Skeletal muscle satellite cell (primary cell): ENCODE measurements around the gene INF2.

ENCODE experiments used
- H3K27me3 ChIP-seq: 2 replicates; pipeline ENCODE4 v1.7.0; 2013; ENCODE audit warnings: low read length; ENCODE audit not compliant: control insufficient read depth, insufficient read depth
- H3K36me3 ChIP-seq: 2 replicates; pipeline ENCODE4 v1.7.0; 2013; ENCODE audit warnings: mild to moderate bottlenecking, control low read depth, low read length; ENCODE audit not compliant: insufficient read depth
- H3K4me1 ChIP-seq: 2 replicates; pipeline ENCODE4 v1.7.0; 2013; ENCODE audit warnings: low read length; ENCODE audit not compliant: control insufficient read depth, insufficient read depth
- H3K4me2 ChIP-seq: 2 replicates; pipeline ENCODE4 v1.7.0; 2013; ENCODE audit warnings: mild to moderate bottlenecking, low read length
- H3K4me3 ChIP-seq: 2 replicates; pipeline ENCODE4 v1.7.0; 2013; ENCODE audit warnings: low read length
- H3K9ac ChIP-seq: 2 replicates; pipeline ENCODE4 v1.7.0; 2013; ENCODE audit warnings: mild to moderate bottlenecking, low read depth, low read length, moderate library complexity
- H3K9me3 ChIP-seq: replicated peaks from 2 replicates; pipeline ENCODE4 v1.7.0; 2013; ENCODE audit warnings: mild to moderate bottlenecking, control low read depth, low read length

INF2 gene

DNA sequence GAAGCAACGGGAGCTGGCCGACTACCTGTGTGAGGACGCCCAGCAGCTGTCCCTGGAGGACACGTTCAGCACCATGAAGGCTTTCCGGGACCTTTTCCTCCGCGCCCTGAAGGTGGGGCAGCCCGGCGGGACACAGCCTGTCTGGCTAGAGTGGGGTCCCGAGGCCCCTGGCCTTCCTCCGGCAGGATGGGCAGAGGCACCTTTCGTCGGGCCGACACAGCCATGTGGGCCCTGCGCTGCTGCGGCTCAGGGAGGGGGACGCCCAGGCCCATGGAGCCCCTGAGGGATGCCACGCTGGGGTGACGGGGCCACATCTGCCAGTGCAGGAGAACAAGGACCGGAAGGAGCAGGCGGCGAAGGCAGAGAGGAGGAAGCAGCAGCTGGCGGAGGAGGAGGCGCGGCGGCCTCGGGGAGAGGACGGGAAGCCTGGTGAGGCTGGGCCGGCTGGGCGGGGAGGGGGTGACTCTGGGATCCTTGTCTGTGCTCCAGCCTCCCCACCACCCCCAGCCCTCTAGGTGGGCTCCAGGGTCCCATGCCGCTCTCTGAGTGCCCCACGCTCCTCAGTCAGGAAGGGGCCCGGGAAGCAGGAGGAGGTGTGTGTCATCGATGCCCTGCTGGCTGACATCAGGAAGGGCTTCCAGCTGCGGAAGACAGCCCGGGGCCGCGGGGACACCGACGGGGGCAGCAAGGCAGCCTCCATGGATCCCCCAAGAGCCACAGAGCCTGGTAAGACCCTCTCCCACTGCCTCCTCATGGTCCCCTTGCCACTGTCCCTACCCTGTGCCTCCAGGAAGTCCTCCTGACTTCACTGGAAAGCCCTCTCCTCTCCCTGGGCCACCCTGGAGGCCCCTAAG is 23.7 kb downstream of the INF2 start:
- H3K9me3 ChIP-seq = no peaks in the 10 kb centered on the region
- H3K4me3 ChIP-seq = no peak overlapping the region
- H3K27me3 ChIP-seq = no peaks in the 10 kb centered on the region
- no peak overlapping the region for H3K9ac ChIP-seq
- peaks cover 7% of the 10 kb centered on the region for H3K4me1 ChIP-seq
- H3K4me2 ChIP-seq = no peak overlapping the region
- peaks cover 82% of the 10 kb centered on the region for H3K36me3 ChIP-seq

DNA sequence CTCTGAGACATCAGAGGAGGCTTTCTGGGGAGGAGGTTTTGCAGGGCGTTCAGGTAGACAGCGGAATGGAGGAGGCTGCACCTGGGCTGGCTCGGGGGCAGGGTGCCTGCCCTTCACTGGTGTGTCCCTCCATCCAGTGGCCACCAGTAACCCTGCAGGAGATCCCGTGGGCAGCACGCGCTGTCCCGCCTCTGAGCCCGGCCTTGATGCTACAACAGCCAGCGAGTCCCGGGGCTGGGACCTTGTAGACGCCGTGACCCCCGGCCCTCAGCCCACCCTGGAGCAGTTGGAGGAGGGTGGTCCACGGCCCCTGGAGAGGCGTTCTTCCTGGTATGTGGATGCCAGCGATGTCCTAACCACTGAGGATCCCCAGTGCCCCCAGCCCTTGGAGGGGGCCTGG is 24.6 kb downstream of the INF2 start:
- Histone ChIP-seq H3K4me3 (no peak overlapping the region), H3K36me3 (peaks cover 80% of the 10 kb centered on the region), H3K9me3 (no peaks in the 10 kb centered on the region), H3K9ac (no peak overlapping the region), H3K4me1 (peaks cover 3% of the 10 kb centered on the region), H3K4me2 (no peak overlapping the region), H3K27me3 (no peaks in the 10 kb centered on the region)

DNA sequence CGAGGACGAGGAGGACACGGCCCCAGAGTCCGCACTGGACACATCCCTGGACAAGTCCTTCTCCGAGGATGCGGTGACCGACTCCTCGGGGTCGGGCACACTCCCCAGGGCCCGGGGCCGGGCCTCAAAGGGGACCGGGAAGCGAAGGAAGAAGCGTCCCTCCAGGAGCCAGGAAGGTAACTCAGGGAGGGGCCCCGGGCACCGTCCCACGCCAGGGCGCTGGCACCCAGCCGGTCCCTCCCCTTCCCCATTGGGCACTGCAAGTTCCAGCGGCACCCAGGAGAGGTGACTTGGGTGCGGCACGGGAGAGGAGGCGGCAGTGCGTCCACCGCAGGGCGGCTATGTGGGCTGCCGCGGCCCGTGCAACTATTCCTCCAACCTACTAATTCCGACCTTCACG is 25.3 kb downstream of the INF2 start:
- no peak overlapping the region for H3K4me2 ChIP-seq
- no peaks in the 10 kb centered on the region for H3K9me3 ChIP-seq
- no peak overlapping the region for H3K9ac ChIP-seq
- no peaks in the 10 kb centered on the region for H3K27me3 ChIP-seq
- no peak overlapping the region for H3K4me3 ChIP-seq
- H3K4me1 ChIP-seq = no peaks in the 10 kb centered on the region
- peaks cover 78% of the 10 kb centered on the region for H3K36me3 ChIP-seq

DNA sequence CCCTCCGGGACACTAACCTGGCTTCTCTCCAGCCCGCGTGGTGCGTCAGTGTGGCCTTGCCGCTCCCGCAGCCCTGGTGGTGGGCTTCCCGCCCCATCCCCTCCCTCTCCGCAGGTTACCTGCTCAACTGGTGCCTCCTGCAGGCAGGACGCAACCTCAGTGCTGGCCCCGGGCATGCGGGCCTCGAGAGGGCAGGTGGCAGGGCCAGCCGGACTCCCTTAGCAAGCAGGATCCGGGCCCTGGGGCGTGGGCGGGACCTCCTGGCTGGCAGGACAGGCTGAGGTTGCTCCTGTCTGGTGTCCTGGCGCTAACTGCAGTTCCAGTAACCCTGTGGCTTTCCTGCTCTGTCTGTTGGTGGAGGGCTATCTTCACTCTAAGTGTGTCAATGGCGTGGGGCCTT is 26.0 kb downstream of the INF2 start:
- no peaks in the 10 kb centered on the region for H3K4me1 ChIP-seq
- H3K36me3 ChIP-seq = peaks cover 78% of the 10 kb centered on the region
- H3K27me3 ChIP-seq = no peaks in the 10 kb centered on the region
- no peak overlapping the region for H3K4me2 ChIP-seq
- no peak overlapping the region for H3K9ac ChIP-seq
- no peak overlapping the region for H3K4me3 ChIP-seq
- no peaks in the 10 kb centered on the region for H3K9me3 ChIP-seq

DNA sequence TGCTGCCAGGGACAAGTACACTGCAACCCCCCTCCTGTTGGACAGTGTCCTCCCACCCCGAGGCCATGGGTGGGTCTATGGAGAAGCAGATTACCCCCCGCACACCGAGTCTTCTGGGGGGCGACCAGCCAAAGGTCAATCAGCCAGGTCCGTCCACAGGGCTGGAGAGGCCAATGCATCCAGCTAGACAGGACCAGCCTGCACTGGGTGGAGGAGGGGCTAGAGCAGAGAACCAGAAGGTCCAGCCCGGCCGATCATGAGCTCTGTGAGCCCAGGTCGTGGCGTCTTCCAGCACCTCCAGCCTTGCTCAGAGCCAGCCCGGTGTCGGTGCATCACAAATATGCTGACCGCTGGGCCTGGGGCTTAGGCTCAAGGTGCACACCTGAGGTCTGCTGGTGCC is 26.5 kb downstream of the INF2 start:
- Histone ChIP-seq H3K9me3 (no peaks in the 10 kb centered on the region), H3K27me3 (no peaks in the 10 kb centered on the region), H3K4me2 (no peak overlapping the region), H3K4me1 (no peaks in the 10 kb centered on the region), H3K9ac (no peak overlapping the region), H3K4me3 (no peak overlapping the region), H3K36me3 (peaks cover 73% of the 10 kb centered on the region)

DNA sequence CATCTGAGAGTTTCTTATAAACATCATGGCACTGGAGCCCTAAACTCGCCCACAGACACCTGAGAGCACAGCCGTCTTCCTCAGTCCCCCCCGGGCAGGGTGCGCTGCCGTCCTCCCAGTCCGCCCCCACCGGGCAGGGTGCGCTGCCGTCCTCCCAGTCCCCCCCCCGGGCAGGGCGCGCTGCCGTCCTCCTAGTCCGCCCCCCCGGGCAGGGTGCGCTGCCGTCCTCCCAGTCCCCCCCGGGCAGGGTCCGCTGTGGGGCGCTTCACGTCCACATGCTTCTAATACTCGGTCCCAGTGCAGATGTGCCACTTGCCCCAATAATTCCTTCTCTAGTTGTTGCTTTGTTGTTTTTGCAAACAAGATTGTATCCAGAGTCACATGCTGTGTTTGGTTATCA is 27.7 kb downstream of the INF2 start:
- H3K9ac ChIP-seq = no peak overlapping the region
- peaks cover 8% of the 10 kb centered on the region for H3K4me1 ChIP-seq
- H3K9me3 ChIP-seq = no peaks in the 10 kb centered on the region
- peaks cover 69% of the 10 kb centered on the region for H3K36me3 ChIP-seq
- H3K4me2 ChIP-seq = no peak overlapping the region
- no peaks in the 10 kb centered on the region for H3K27me3 ChIP-seq
- H3K4me3 ChIP-seq = no peak overlapping the region

DNA sequence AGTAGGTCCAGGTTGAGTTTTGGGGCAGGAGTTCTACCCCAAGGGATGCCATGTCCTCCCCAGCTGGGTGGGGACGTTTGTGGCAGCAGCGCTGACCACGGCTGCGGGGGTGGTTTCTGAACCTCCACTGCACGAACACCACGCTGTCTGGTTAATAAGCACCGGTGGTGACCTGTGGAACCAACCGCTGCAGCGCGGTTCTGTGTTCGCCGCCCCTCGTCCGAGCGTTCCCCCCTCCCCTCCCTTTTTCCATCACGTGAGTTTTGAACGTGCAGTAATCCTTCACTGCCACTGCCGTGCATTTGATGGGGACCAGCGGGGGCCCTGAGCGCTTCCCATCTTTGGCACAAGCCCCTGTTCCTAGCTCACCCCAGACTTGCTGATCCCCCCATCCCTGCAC is 28.2 kb downstream of the INF2 start:
- Histone ChIP-seq H3K27me3 (no peaks in the 10 kb centered on the region), H3K4me2 (no peak overlapping the region), H3K4me1 (peaks cover 14% of the 10 kb centered on the region), H3K36me3 (peaks cover 64% of the 10 kb centered on the region), H3K9ac (no peak overlapping the region), H3K4me3 (no peak overlapping the region), H3K9me3 (no peaks in the 10 kb centered on the region)

DNA sequence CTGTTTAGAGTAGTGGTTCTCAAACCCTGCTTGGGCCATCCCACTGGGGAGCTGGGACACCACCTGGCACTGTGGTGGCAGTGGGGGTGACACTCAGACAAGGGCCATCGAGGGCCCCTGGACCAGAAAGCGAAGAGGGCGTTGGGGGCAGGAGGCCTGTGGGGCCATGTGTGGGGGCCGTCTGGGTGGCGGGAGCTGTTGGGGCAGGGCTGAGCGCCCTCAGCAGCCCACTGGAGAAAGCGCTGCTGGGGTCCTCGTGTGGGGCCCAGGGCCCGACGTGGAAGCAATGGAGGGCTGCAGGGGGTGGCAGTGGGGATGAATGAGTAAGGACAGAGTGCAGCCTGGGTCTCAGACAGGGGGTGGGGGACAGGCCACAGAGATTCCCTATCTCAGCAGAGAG is 28.7 kb downstream of the INF2 start:
- Histone ChIP-seq H3K4me2 (no peak overlapping the region), H3K4me3 (no peak overlapping the region), H3K9ac (no peak overlapping the region), H3K9me3 (no peaks in the 10 kb centered on the region), H3K27me3 (no peaks in the 10 kb centered on the region), H3K4me1 (peaks cover 15% of the 10 kb centered on the region), H3K36me3 (peaks cover 59% of the 10 kb centered on the region)

DNA sequence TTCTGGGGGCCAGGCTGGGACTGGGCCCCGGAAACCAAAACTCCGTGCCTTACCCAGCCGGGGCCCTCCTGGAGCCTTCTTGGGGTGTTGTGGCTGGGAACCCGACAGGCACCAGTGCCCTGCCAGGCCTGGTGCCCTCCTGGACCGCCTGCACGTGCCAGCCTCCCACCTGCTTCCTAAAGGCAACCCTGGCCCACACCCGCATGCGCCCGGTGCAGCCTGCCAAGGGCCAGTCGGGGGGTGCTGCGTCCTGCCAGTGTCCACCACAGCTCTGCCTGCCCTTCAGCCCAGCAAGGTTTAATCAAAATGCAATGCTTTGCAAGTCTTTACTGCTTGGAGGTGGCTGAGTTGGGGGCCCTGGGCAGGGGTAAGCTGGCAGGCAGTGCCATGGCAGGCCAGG is 29.5 kb downstream of the INF2 start:
- H3K4me1 ChIP-seq = peaks cover 21% of the 10 kb centered on the region
- H3K9ac ChIP-seq = no peak overlapping the region
- no peaks in the 10 kb centered on the region for H3K9me3 ChIP-seq
- no peak overlapping the region for H3K4me2 ChIP-seq
- no peak overlapping the region for H3K4me3 ChIP-seq
- H3K27me3 ChIP-seq = no peaks in the 10 kb centered on the region
- peaks cover 52% of the 10 kb centered on the region for H3K36me3 ChIP-seq

DNA sequence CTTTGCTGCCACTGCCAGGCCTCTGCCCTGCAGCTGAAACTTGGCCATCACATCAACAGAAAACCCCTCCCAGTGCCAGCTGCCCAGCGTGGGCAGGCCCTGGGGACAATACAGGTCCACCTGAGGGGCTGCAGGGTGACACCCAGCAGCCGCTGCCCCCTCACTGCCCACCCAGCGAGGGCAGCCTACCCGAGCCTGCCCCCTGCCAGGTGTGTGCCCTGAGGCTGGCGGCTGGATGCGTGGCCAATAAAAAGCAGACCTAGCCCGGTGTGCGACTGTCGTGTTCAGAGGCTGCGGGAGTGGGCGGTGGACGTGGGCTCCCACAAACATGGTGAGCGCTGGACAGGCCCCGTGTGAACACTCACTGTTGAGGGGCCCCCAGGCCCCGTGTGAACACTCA is 29.9 kb downstream of the INF2 start:
- H3K4me3 ChIP-seq = no peak overlapping the region

DNA sequence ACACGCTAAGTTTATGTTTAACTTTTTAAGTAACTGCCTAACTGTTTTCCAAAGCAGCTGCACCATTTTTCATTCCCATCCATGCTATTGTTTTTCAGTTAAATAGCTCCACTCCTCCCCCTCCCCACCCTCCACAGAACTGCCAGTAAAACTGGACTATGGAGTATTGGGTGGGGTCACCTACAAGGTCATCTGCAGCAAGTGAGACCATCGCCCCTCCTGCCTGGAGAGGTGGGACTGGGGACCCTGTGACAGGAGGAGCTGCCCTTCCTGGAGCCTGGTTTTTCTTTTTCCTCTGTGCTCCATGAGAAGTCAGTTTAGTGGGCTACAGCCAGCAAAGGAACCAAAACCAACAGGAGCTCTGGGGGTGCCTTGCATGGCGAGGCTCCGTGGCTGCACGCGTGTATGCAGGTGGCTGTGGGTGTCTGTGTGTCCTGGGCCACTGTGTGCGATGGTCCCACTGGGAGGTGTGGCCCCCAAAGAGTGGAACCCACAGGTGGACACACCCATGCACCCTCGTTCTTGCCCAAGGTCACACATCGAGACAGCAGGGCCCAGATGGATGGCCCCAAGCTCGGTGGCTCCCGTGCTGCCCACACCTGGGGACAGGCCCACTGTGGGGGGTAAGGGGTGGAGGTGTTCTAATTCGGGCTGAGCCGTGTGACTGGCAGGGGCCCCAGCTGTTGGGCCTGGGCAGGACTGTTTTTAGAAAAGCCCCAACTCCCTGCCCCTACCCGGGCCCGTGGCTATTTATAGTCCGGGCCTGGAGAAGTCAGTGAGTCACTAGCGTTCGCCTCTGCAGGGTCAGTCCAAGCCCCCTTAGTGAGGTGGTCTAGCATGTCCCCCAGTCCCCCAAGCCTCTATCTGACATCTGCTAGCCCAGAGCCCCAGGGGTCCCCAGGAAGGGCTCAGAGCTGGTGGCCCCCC is 32.4 kb downstream of the INF2 start:
- no peaks in the 10 kb centered on the region for H3K27me3 ChIP-seq
- H3K9ac ChIP-seq = no peak overlapping the region
- H3K4me2 ChIP-seq = no peak overlapping the region
- no peak overlapping the region for H3K4me3 ChIP-seq
- peaks cover 25% of the 10 kb centered on the region for H3K36me3 ChIP-seq
- H3K4me1 ChIP-seq = peaks cover 31% of the 10 kb centered on the region
- no peaks in the 10 kb centered on the region for H3K9me3 ChIP-seq

More for the DNA sequence above, 29.9 kb downstream of the INF2 start:
- Histone ChIP-seq H3K4me2 (no peak overlapping the region), H3K4me1 (peaks cover 24% of the 10 kb centered on the region), H3K36me3 (peaks cover 47% of the 10 kb centered on the region), H3K9ac (no peak overlapping the region), H3K9me3 (no peaks in the 10 kb centered on the region), H3K27me3 (no peaks in the 10 kb centered on the region)
